B cell (primary cell): ENCODE measurements around the gene PFKP. TPM values are rescaled to one million over a fixed set of nuclear protein-coding genes. Genes with fewer than 3 reads are reported as not detected.

Source experiments
- ATAC-seq: fragments of 200-7000 bp; cut with Tn5 transposase; one replicate; pipeline ENCODE4 v1.10.0; 2021; ENCODE audit warnings: low read depth, mild to moderate bottlenecking, moderate number of reproducible peaks, moderate library complexity
- CTCF ChIA-PET: fragments of 350-600 bp; sonication (Branson Sonifier 250); formaldehyde crosslinking; loops from one replicate; lab custom pipeline; 2021; ENCODE audit warnings: antibody characterized with exemption, inconsistent platforms; lab: Charles Lee
- POLR2A ChIA-PET: fragments of 350-600 bp; sonication (Branson Sonifier 250); formaldehyde crosslinking; loops from one replicate; lab custom pipeline; 2021; ENCODE audit warnings: antibody characterized with exemption; lab: Charles Lee
- DNase-seq: peaks from one replicate; pipeline ENCODE4 v3.0.0; 2013
- H2AFZ ChIP-seq: 2 replicates; pipeline ENCODE4 v1.6.1; 2012; ENCODE audit warnings: mild to moderate bottlenecking, low read depth, low read length; ENCODE audit not compliant: insufficient read depth, poor library complexity, severe bottlenecking
- H3K27ac ChIP-seq, 2 donors: 1 replicate in 1 of 2; 2 replicates in 1 of 2; pipeline ENCODE4 v1.5.1; 2012 to 2013; ENCODE audit warnings: low read length in 2 of 2, mild to moderate bottlenecking in 2 of 2, moderate library complexity in 1 of 2
- H3K27me3 ChIP-seq, 4 experiments: fragments of 200-600 bp in 1 of 4; sonication (generic) in 1 of 4; replicated peaks in 1 of 4; 1 replicate in 2 of 4; 2 replicates in 2 of 4; pipeline versions ENCODE4 v1.6.1 to v1.7.0; 2013 to 2016; ENCODE audit warnings: low read length in 3 of 4, mild to moderate bottlenecking in 2 of 4, mixed read lengths in 1 of 4, moderate library complexity in 1 of 4; ENCODE audit not compliant: insufficient read depth in 4 of 4, control insufficient read depth in 3 of 4; ENCODE audit errors: control extremely low read depth in 1 of 4
- H3K36me3 ChIP-seq, 2 experiments: replicated peaks in 1 of 2; 1 replicate in 1 of 2; 2 replicates in 1 of 2; pipeline versions ENCODE4 v1.6.1 to v1.7.1; 2013; ENCODE audit warnings: low read length in 1 of 2; ENCODE audit not compliant: insufficient read depth in 2 of 2, control insufficient read depth in 1 of 2; ENCODE audit errors: control extremely low read depth in 1 of 2, extremely low read depth in 1 of 2
- H3K4me1 ChIP-seq, 2 donors: fragments of 200-600 bp in 1 of 2; sonication (generic) in 1 of 2; 1 replicate in 1 of 2; 2 replicates in 1 of 2; pipeline versions ENCODE4 v1.5.1 to v1.6.1; 2013 to 2017; ENCODE audit warnings: low read length in 2 of 2; ENCODE audit not compliant: control insufficient read depth in 2 of 2, insufficient read depth in 2 of 2
- H3K4me2 ChIP-seq: replicated peaks from 2 replicates; pipeline ENCODE3; 2012; ENCODE audit warnings: mild to moderate bottlenecking, low read depth, low read length; ENCODE audit not compliant: poor library complexity, severe bottlenecking
- H3K4me3 ChIP-seq, 5 experiments: fragments of 200-600 bp in 1 of 5; sonication (generic) in 1 of 5; 1 replicate in 3 of 5; 2 replicates in 2 of 5; pipeline versions ENCODE4 v1.5.1 to v1.7.0; 2011 to 2016; ENCODE audit warnings: low read length in 4 of 5, mild to moderate bottlenecking in 4 of 5, low read depth in 2 of 5, control low read depth in 1 of 5, moderate library complexity in 1 of 5; ENCODE audit not compliant: insufficient read depth in 1 of 5; ENCODE audit errors: control extremely low read depth in 1 of 5, extremely low read depth in 1 of 5
- H3K79me2 ChIP-seq: fragments of 200-600 bp; sonication (generic); one replicate; pipeline ENCODE4 v1.6.0; 2016; ENCODE audit warnings: low read length; ENCODE audit not compliant: control insufficient read depth, insufficient read depth
- H3K9ac ChIP-seq: fragments of 200-600 bp; sonication (generic); 2 replicates; pipeline ENCODE4 v1.6.1; 2017; ENCODE audit warnings: mild to moderate bottlenecking, low read length, moderate library complexity
- H3K9me3 ChIP-seq, 3 donors: one replicate each; pipeline versions ENCODE4 v1.6.1 to v1.7.1; 2013; ENCODE audit warnings: low read length in 2 of 3; ENCODE audit not compliant: control insufficient read depth in 2 of 3, insufficient read depth in 1 of 3; ENCODE audit errors: control extremely low read depth in 1 of 3
- H4K20me1 ChIP-seq: 2 replicates; pipeline ENCODE4 v1.6.0; 2012; ENCODE audit warnings: mild to moderate bottlenecking, low read length; ENCODE audit not compliant: insufficient read depth, control insufficient read depth, poor library complexity, severe bottlenecking
- H3K27ac Mint-ChIP-seq: one replicate; pipeline ENCODE4 v1.8.0; 2021; ENCODE audit warnings: mixed read lengths
- H3K27me3 Mint-ChIP-seq: one replicate; pipeline ENCODE4 v1.8.0; 2021; ENCODE audit warnings: mixed read lengths
- H3K4me1 Mint-ChIP-seq: one replicate; pipeline ENCODE4 v1.8.0; 2021; ENCODE audit warnings: mixed read lengths
- H3K4me3 Mint-ChIP-seq: one replicate; pipeline ENCODE4 v1.8.0; 2021; ENCODE audit warnings: mixed read lengths
- H3K9me3 Mint-ChIP-seq: one replicate; pipeline ENCODE4 v1.8.0; 2022; ENCODE audit warnings: mixed read lengths; ENCODE audit not compliant: insufficient read depth
- EZH2 ChIP-seq: IDR thresholded peaks from 2 replicates; pipeline ENCODE4 v1.6.1; 2012; ENCODE audit warnings: borderline replicate concordance, low read depth, mild to moderate bottlenecking, moderate library complexity, low read length; ENCODE audit not compliant: insufficient read depth, poor library complexity, severe bottlenecking
- WGBS: methylation state at CpG from one replicate; pipeline ENCODE4 v1.1.5; 2013; ENCODE audit warnings: missing lambda C conversion rate; ENCODE audit not compliant: insufficient coverage; 5-methylcytosine and 5-hydroxymethylcytosine counted together
- intact Hi-C: fragments of 100-400 bp; cut with micrococcal nuclease; formaldehyde crosslinking; loops from one replicate; pipeline ENCODE4 v1.10.0; 2022
- polyA plus RNA-seq: library from polyadenylated mRNA; depleted of rRNA; stranded (reverse); fragments of >200 nt; gene quantifications from 2 replicates; pipeline ENCODE4 v1.2.3, GENCODE V29; 2012
- total RNA-seq, 2 donors: library from RNA; stranded (reverse); fragments of 120-200 nt in 1 of 2; gene quantifications; 1 replicate in 1 of 2; 2 replicates in 1 of 2; pipeline versions ENCODE4 v1.2.3 to v1.2.4, GENCODE V29; 2013 to 2022
- TF ChIP-seq, protein P1 (sequence below): fragments of 200-600 bp; IDR thresholded peaks from one replicate; pipeline ENCODE4 v1.8.0; 2022; ENCODE audit warnings: antibody characterized with exemption, mild to moderate bottlenecking

The PFKP gene
- total and polyA plus RNA-seq, 2 donors (not counting 1 experiment from before 2014, with no cell fraction given) = 41.4 to 54.3 TPM

DNA sequence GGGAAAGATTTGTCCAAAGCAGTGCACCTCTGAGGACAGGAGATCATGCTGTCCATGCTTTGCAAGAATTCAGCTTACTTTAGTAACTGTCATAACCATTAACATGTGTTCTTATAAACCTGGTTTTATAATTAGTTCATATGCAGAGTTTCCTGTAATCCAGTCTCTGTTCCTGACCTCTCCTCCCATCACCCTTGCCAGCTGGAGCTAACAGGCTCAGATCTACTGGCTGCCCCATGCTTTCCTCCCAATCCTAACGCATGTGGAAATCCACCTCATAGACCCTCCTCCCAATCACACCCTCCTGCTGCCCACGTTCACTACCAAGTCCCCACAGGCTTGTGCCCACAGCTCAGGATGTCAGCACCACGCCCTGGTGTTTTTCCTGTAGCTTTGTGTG is 45.3 kb upstream of the PFKP start:
- Mint-ChIP-seq H3K4me1 (no peaks in the 10 kb centered on the region), H3K27me3 (peaks cover 35% of the 10 kb centered on the region), H3K4me3 (no peak overlapping the region), H3K27ac (no peak overlapping the region), H3K9me3 (peaks cover 2% of the 10 kb centered on the region)
- WGBS = 81% methylated on average over 3 of the region's 3 CpGs
- ATAC-seq (no peak), DNase-seq (no peak)
- TF ChIP-seq, protein P1, sequence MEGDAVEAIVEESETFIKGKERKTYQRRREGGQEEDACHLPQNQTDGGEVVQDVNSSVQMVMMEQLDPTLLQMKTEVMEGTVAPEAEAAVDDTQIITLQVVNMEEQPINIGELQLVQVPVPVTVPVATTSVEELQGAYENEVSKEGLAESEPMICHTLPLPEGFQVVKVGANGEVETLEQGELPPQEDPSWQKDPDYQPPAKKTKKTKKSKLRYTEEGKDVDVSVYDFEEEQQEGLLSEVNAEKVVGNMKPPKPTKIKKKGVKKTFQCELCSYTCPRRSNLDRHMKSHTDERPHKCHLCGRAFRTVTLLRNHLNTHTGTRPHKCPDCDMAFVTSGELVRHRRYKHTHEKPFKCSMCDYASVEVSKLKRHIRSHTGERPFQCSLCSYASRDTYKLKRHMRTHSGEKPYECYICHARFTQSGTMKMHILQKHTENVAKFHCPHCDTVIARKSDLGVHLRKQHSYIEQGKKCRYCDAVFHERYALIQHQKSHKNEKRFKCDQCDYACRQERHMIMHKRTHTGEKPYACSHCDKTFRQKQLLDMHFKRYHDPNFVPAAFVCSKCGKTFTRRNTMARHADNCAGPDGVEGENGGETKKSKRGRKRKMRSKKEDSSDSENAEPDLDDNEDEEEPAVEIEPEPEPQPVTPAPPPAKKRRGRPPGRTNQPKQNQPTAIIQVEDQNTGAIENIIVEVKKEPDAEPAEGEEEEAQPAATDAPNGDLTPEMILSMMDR = no peak
- TF ChIP-seq EZH2 = no peak
- intact Hi-C loops = no loop called here
- no peaks in the 10 kb centered on the region for H3K36me3 ChIP-seq
- no peak overlapping the region for H3K4me3 ChIP-seq
- no peak overlapping the region for H3K4me2 ChIP-seq
- H3K27ac ChIP-seq = no peak overlapping the region
- H4K20me1 ChIP-seq = no peaks in the 10 kb centered on the region
- no peaks in the 10 kb centered on the region for H3K4me1 ChIP-seq
- no peaks in the 10 kb centered on the region for H3K9me3 ChIP-seq
- no peak overlapping the region for H3K9ac ChIP-seq
- CTCF ChIA-PET = interaction anchor here (0.7 kb wide), 1 partner anchor 21 kb away, joined by 3 read pairs; no protein-coding TSS in a partner anchor
- H3K79me2 ChIP-seq = no peaks in the 10 kb centered on the region
- POLR2A ChIA-PET = no interaction called here
- H3K27me3 ChIP-seq = peaks cover 0 to 4% (median 0%) of the 10 kb centered on the region in 4 experiments
- H2AFZ ChIP-seq = no peak overlapping the region

DNA sequence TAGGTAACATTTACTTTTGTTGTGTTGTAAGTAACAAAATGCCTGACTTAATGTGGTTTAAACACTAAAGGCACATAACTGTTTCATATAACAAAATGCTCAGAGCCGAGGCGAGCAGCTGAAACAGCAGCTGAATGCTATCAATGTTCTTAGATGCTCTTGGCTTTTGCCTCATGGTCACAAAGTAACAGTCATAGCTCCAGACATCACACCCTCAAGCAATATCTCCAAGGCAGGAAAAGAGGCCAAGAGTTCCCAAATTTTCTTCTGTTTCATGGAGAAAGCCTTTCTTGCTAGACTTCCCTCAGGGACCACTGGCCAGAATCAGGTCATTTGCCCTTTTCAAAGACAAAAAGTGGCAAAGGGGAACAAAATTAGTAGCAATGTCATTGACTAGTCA is 43.5 kb upstream of the PFKP start:
- Mint-ChIP-seq H3K4me1 (no peaks in the 10 kb centered on the region), H3K27me3 (peaks cover 32% of the 10 kb centered on the region), H3K9me3 (peaks cover 2% of the 10 kb centered on the region), H3K4me3 (no peak overlapping the region), H3K27ac (no peak overlapping the region)
- no peak overlapping the region for H3K4me2 ChIP-seq
- no peaks in the 10 kb centered on the region for H4K20me1 ChIP-seq
- H3K27ac ChIP-seq = no peak overlapping the region
- ChIA-PET POLR2A (no interaction called here), CTCF (no interaction called here)
- H2AFZ ChIP-seq = no peak overlapping the region
- peaks cover 0 to 4% (median 0%) of the 10 kb centered on the region in 4 experiments for H3K27me3 ChIP-seq
- WGBS = 100% methylated on average over 2 of the region's 2 CpGs
- TF ChIP-seq EZH2 = no peak
- TF ChIP-seq, protein P1 = no peak
- no peak overlapping the region for H3K4me3 ChIP-seq
- no peaks in the 10 kb centered on the region for H3K4me1 ChIP-seq
- no peak for ATAC-seq
- no peaks in the 10 kb centered on the region for H3K9me3 ChIP-seq
- H3K9ac ChIP-seq = no peak overlapping the region
- H3K79me2 ChIP-seq = no peaks in the 10 kb centered on the region
- no peak for DNase-seq
- intact Hi-C loops = no loop called here
- H3K36me3 ChIP-seq = no peaks in the 10 kb centered on the region
